WERI-Rb-1 (cell line): Measurements from ENCODE around the gene VWA3A.
"Not testable (repeated sequence)": the region's sequence is repeated elsewhere in the genome, so short reads cannot be mapped to it uniquely, and the experiment has no call there.

Experiments used
- DNase-seq: peaks from one replicate; pipeline ENCODE4 v3.0.0-alpha.2; 2020
- H3K27ac ChIP-seq: fragments of 250-450 bp; sonication (Bioruptor Pico); 2 replicates; pipeline ENCODE4 v1.5.1; 2020; ENCODE audit warnings: mild to moderate bottlenecking, moderate library complexity
- H3K27me3 ChIP-seq: fragments of 250-450 bp; sonication (Bioruptor Pico); 2 replicates; pipeline ENCODE4 v1.5.1; 2021; ENCODE audit warnings: mild to moderate bottlenecking, low read depth, moderate library complexity; ENCODE audit not compliant: insufficient read depth, severe bottlenecking
- H3K36me3 ChIP-seq: fragments of 250-450 bp; sonication (Bioruptor Pico); 2 replicates; pipeline ENCODE4 v1.5.1; 2020; ENCODE audit warnings: mild to moderate bottlenecking, moderate library complexity
- H3K4me3 ChIP-seq: 2 replicates; pipeline ENCODE4 v1.5.1; 2011; ENCODE audit warnings: low read depth, mild to moderate bottlenecking, control low read depth, low read length
- H3K9me3 ChIP-seq: fragments of 250-450 bp; sonication (Bioruptor Pico); 2 replicates; pipeline ENCODE4 v1.5.1; 2021; ENCODE audit warnings: mild to moderate bottlenecking, moderate library complexity; ENCODE audit not compliant: severe bottlenecking
- TF ChIP-seq, protein P1 (sequence below): IDR thresholded peaks from 2 replicates; pipeline ENCODE4 v1.5.1; 2011; ENCODE audit warnings: low read depth, mild to moderate bottlenecking, control low read depth, inconsistent platforms, low read length

VWA3A gene

DNA sequence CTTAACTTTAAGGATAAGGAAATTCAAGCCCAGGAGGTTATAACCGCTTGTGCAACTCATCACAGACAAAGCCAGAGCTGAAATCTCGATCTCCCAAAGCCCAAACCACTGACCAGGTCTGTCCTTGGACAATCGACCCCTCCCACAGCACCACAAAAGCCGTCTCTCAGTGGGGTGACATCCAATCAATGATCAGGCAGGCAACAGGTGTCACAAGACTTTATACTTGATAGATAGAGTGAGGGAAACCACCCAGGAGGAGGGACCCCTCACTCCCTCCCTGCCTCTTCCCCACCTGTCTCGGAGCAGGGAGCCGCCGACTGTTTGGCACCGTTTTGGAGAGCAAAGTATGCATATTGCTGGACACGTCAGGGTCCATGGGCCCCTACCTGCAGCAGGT is 55.5 kb downstream of the VWA3A start:
- TF ChIP-seq, protein P1, sequence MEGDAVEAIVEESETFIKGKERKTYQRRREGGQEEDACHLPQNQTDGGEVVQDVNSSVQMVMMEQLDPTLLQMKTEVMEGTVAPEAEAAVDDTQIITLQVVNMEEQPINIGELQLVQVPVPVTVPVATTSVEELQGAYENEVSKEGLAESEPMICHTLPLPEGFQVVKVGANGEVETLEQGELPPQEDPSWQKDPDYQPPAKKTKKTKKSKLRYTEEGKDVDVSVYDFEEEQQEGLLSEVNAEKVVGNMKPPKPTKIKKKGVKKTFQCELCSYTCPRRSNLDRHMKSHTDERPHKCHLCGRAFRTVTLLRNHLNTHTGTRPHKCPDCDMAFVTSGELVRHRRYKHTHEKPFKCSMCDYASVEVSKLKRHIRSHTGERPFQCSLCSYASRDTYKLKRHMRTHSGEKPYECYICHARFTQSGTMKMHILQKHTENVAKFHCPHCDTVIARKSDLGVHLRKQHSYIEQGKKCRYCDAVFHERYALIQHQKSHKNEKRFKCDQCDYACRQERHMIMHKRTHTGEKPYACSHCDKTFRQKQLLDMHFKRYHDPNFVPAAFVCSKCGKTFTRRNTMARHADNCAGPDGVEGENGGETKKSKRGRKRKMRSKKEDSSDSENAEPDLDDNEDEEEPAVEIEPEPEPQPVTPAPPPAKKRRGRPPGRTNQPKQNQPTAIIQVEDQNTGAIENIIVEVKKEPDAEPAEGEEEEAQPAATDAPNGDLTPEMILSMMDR = no peak
- Histone ChIP-seq H3K4me3 (no peak overlapping the region), H3K27ac (no peak overlapping the region), H3K36me3 (no peaks in the 10 kb centered on the region), H3K27me3 (no peaks in the 10 kb centered on the region), H3K9me3 (no peaks in the 10 kb centered on the region)
- no peak for DNase-seq

DNA sequence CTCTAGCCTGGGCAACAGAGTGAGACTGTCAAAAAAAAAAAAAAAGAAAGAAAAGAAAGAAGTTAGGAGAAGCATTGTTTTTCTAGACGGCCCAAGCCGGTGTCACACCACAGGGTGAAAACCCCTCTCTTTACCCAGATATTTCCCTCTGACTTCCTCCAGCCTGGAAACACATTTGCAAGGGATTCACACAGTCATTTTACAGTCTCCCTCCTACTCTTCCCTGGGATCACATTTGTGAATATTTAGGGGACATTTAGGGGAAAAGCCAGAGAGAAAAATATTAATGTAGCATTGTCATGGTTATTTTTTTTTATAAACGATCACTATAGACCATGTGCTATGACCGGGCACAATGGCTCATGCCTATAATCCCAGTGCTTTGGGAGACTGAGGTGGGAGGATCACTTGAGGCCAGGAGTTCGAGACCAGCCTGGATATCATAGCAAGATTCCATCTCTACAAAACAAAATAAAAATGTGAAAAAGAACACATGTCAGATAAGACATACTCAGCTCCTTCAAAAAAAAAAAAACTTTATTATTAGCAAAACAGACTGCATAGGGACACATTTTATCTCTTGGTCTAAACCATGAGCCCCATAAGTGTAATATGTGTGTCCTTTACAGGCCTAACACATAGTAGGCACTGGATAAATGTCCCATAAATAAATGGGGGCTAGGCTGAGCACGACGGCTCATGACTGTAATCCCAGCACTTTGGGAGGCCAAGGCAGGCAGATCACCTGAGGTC is 59.1 kb downstream of the VWA3A start:
- Histone ChIP-seq H3K4me3 (no peak overlapping the region), H3K27me3 (no peaks in the 10 kb centered on the region), H3K36me3 (no peaks in the 10 kb centered on the region), H3K9me3 (no peaks in the 10 kb centered on the region), H3K27ac (no peak overlapping the region)
- DNase-seq = no peak
- TF ChIP-seq, protein P1 = no peak

DNA sequence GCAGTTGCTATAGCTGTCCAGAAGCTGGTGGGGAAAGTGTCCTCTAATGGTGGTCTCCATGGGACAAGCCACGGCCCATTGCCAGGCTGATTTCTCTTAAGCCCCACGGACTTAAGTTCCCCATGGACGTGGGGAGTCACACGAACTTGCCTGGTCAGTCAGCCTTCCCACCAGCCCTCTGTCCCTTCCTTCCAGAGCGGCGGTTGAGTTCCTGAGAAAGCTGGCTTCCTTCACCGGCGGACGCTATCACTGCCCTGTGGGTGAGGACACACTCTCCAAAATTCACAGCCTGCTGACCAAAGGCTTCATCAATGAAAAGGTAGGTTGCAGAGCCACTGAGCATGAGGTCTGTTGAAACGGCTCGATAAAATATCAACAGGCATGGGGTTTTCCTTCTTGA is 60.0 kb downstream of the VWA3A start:
- no peak overlapping the region for H3K27ac ChIP-seq
- TF ChIP-seq, protein P1 = no peak
- no peak for DNase-seq
- H3K27me3 ChIP-seq = no peaks in the 10 kb centered on the region
- no peak overlapping the region for H3K4me3 ChIP-seq
- no peaks in the 10 kb centered on the region for H3K36me3 ChIP-seq
- no peaks in the 10 kb centered on the region for H3K9me3 ChIP-seq

DNA sequence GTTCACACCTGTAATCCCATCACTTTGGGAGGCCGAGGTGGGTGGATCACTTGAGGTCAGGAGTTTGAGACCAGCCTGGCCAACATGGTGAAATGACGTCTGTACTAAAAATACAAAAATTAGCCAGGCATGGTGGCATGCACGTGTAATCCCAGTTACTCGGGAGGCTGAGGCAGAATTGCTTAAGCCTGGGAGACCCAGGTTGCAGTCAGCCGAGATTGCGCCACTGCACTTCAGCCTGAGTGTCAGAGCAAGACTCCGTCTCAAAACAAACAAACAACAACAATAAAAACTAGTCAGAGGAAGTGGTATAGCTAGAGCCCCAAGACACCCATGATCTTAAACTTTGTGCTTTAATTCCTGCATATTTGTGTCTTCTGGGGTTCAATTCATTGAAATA is 60.7 kb downstream of the VWA3A start:
- not testable (repeated sequence) for H3K36me3 ChIP-seq, H3K27me3 ChIP-seq, DNase-seq, H3K9me3 ChIP-seq, H3K27ac ChIP-seq, H3K4me3 ChIP-seq

DNA sequence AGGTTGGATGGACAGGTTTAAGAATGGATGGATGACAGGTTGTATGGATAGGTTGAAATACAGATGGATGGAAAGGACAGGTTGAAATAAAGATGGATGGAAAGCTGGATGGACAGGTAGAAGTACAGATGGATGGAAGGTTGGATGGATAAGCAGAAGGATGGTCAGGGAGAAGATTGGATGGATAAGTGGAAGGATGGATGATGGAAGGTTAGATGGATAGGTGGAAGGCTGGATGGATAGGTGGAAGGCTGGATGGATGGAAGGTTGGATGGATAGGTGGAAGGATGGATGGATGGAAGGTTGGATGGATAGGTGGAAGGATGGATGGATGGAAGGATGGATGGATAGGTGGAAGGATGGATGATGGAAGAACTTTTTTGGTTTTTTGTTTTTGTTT is 69.1 kb downstream of the VWA3A start:
- no peak for DNase-seq
- Histone ChIP-seq H3K27ac (no peak overlapping the region), H3K27me3 (no peaks in the 10 kb centered on the region), H3K4me3 (no peak overlapping the region), H3K36me3 (no peaks in the 10 kb centered on the region), H3K9me3 (no peaks in the 10 kb centered on the region)
- TF ChIP-seq, protein P1 = no peak

DNA sequence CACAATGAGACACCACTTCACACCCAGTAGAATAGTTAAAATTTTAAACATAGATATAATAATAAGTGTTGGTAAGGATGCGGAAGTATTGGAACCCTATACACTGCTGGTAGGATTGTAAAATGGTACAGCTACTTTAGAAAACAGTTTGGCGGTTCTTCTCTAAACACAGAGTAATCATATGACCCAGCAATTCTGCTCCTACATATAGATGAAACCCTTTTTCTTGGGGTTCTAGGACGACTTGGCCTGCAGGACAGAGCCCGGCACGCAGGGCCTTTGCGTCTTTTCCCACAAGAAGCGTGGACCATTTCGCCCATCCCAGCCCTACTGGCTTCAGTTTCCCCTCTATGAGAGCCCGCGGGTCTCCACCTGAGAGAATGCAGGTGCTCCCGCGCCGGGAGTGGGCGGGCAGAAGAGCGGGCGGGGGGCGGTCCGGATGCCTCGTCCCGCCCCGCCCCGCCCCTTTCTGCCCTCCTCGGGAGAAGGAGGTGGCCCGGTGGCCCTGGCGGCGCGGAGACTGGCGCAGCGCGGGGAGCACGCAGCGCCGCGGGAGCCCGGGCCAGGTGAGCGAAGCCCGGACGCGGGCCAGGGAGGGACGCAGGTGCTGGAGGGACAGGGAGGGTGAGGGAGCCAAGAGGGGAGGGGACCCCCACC is 69.8 kb downstream of the VWA3A start, which contains the start of gene SDR42E2:
TSS of gene SDR42E2 (plus strand) at position 508 of the 657 bp plus-strand sequence. CDS start 3,077 bp downstream, outside the sequence.
- TF ChIP-seq, protein P1 = no peak
- Histone ChIP-seq H3K27me3 (no peaks in the 10 kb centered on the region), H3K36me3 (no peaks in the 10 kb centered on the region), H3K27ac (no peak within 1 kb of the TSS), H3K9me3 (peaks cover 2% of the 10 kb centered on the region), H3K4me3 (no peak within 1 kb of the TSS)
- no peak for DNase-seq
